ENCODE measurements around the gene DGCR2. TPM values are rescaled to one million over a fixed set of nuclear protein-coding genes. Genes with fewer than 3 reads are reported as not detected.

DGCR2 gene
- total and polyA plus RNA-seq, 2 experiments from 2014 or later, result 18.5 to 83.0 TPM

- TF ChIP-seq EZH2phosphoT487 (IDR thresholded peaks at IDR 0.05; ENCODE audit: unreplicated experiment) (no peak), ZNF462 (CRISPR knock-in tag; IDR thresholded peaks at IDR 0.05) (no peak), ETS1 (IDR thresholded peaks at IDR 0.05) (no peak), NANOG (IDR thresholded peaks at IDR 0.05; ENCODE audit: borderline replicate concordance) (no peak), EZH2 (IDR thresholded peaks at IDR 0.05; ENCODE audit: low read depth, unreplicated experiment) (no peak), CTCF (conservative IDR thresholded peaks at IDR 0.05; ENCODE audit: low read depth in 2 of 2) (no peak), CREB1 (CRISPR knock-in tag; IDR thresholded peaks at IDR 0.05; ENCODE audit: low read depth) (no peak)
- Histone ChIP-seq H2AFZ (no peak overlapping the region), H3K9me2 (ENCODE audit: insufficient read depth) (no peaks in the 10 kb centered on the region), H3F3A (replicated peaks; ENCODE audit: low read depth) (no peaks in the 10 kb centered on the region), H3K4me3 (no peak overlapping the region), H3K27ac (ENCODE audit: low read depth) (no peak overlapping the region), H3K36me3 (ENCODE audit: insufficient read depth) (no peaks in the 10 kb centered on the region), H3K4me2 (no peak overlapping the region), H3K27me3 (ENCODE audit: insufficient read depth) (no peaks in the 10 kb centered on the region), H3K4me1 (ENCODE audit: insufficient read depth) (peaks cover 27% of the 10 kb centered on the region), H4K20me1 (replicated peaks; ENCODE audit: insufficient read depth) (peaks cover 75% of the 10 kb centered on the region), H3K79me2 (replicated peaks; ENCODE audit: insufficient read depth) (peaks cover 100% of the 10 kb centered on the region)
- Mint-ChIP-seq H3K27ac (no peak overlapping the region), H3K4me3 (no peak overlapping the region), H3K36me3 (ENCODE audit: low read depth) (no peaks in the 10 kb centered on the region), H3K4me1 (peaks cover 27% of the 10 kb centered on the region), H3K27me3 (ENCODE audit: insufficient read depth, low read depth, poor library complexity) (peaks cover 5% of the 10 kb centered on the region), H3K9me3 (no peaks in the 10 kb centered on the region; the same call in 2 of the 3 replicates)
- no peak for DNase-seq (ENCODE audit: low spot score)
- ATAC-seq, result no peak
Observed at GRCh38 chr22:19108807-19109197, 13.4 kb downstream of the DGCR2 start.

All from GM23338 (cell line).